Endothelial cell of umbilical vein (primary cell): ENCODE measurements around the gene ARHGEF11. TPM values are rescaled to one million over a fixed set of nuclear protein-coding genes. Genes with fewer than 3 reads are reported as not detected.

ENCODE experiments used
- BruUV-seq: library from RNA; stranded (reverse); fragments of 400-500 nt; replicated peaks from 2 replicates; lab custom pipeline; 2021; lab: Mats Ljungman, UMichigan
- CTCF ChIA-PET: fragments of 300-600, 350-600 bp; sonication (Branson Sonifier 250); formaldehyde crosslinking; loops from one replicate; lab custom pipeline; 2021; ENCODE audit warnings: antibody characterized with exemption, inconsistent platforms; lab: Charles Lee
- POLR2A ChIA-PET: fragments of 300-600, 350-600 bp; sonication (Branson Sonifier 250); formaldehyde crosslinking; loops from one replicate; lab custom pipeline; 2021; ENCODE audit warnings: antibody characterized with exemption, inconsistent platforms; lab: Charles Lee
- DNase-seq: peaks from one replicate; pipeline ENCODE4 v3.0.0-alpha.2; 2011; ENCODE audit warnings: low read depth, low spot score
- FAIRE-seq: peaks from 2 replicates; lab custom pipeline; 2011; peaks lifted over from hg19 to GRCh38; lab: Jason Lieb, UNC
- H2AFZ ChIP-seq: 2 replicates; pipeline ENCODE4 v1.6.0; 2012; ENCODE audit warnings: low read depth, low read length, control low read depth, inconsistent platforms
- H3K27ac ChIP-seq: 2 replicates; pipeline ENCODE4 v1.5.1; 2011; ENCODE audit warnings: low read depth, mild to moderate bottlenecking, control low read depth, low read length, moderate library complexity; ENCODE audit not compliant: insufficient read depth
- H3K27me3 ChIP-seq, 2 experiments: 2 replicates each; pipeline versions ENCODE4 v1.6.0 to v1.6.1; 2011; ENCODE audit warnings: low read length in 2 of 2, mixed read lengths in 1 of 2; ENCODE audit not compliant: control insufficient read depth in 2 of 2, insufficient read depth in 2 of 2
- H3K36me3 ChIP-seq, 2 experiments: 2 replicates in 1 of 2; 3 replicates in 1 of 2; pipeline ENCODE4 v1.5.1; 2011; ENCODE audit warnings: low read length in 2 of 2, mild to moderate bottlenecking in 1 of 2, moderate library complexity in 1 of 2; ENCODE audit not compliant: control insufficient read depth in 2 of 2, insufficient read depth in 2 of 2; ENCODE audit errors: extremely low read depth in 1 of 2
- H3K4me1 ChIP-seq: 3 replicates; pipeline ENCODE4 v1.5.1; 2011; ENCODE audit warnings: mild to moderate bottlenecking, low read length; ENCODE audit not compliant: control insufficient read depth, insufficient read depth; ENCODE audit errors: extremely low read depth
- H3K4me2 ChIP-seq: 2 replicates; pipeline ENCODE4 v1.6.1; 2011; ENCODE audit warnings: low read length, control low read depth, mixed read lengths; ENCODE audit not compliant: insufficient read depth
- H3K4me3 ChIP-seq, 3 experiments: fragments of 200-600 bp in 1 of 3; sonication (generic), shearing (Covaris generic) in 1 of 3; replicated peaks in 1 of 3; 2 replicates each; pipeline ENCODE4 v1.5.1; 2011 to 2016; ENCODE audit warnings: control low read depth in 3 of 3, low read length in 3 of 3, mild to moderate bottlenecking in 2 of 3, inconsistent platforms in 1 of 3, low read depth in 1 of 3, moderate library complexity in 1 of 3; ENCODE audit not compliant: insufficient read depth in 1 of 3
- H3K79me2 ChIP-seq: 2 replicates; pipeline ENCODE4 v1.6.0; 2012; ENCODE audit warnings: low read length, inconsistent platforms; ENCODE audit not compliant: control insufficient read depth, insufficient read depth
- H3K9ac ChIP-seq: replicated peaks from 2 replicates; pipeline ENCODE3; 2011; ENCODE audit warnings: low read length, control low read depth; ENCODE audit not compliant: insufficient read depth; ENCODE audit errors: extremely low read depth
- H3K9me1 ChIP-seq: replicated peaks from 3 replicates; pipeline ENCODE4 v1.6.0; 2011; ENCODE audit warnings: mild to moderate bottlenecking, low read length; ENCODE audit not compliant: control insufficient read depth, insufficient read depth; ENCODE audit errors: extremely low read depth
- H3K9me3 ChIP-seq: replicated peaks from 2 replicates; pipeline ENCODE4 v1.5.1; 2012; ENCODE audit warnings: low read length, inconsistent platforms; ENCODE audit not compliant: control insufficient read depth, insufficient read depth
- H4K20me1 ChIP-seq: replicated peaks from 2 replicates; pipeline ENCODE3; 2011; ENCODE audit warnings: mild to moderate bottlenecking, low read length; ENCODE audit not compliant: control insufficient read depth, insufficient read depth; ENCODE audit errors: extremely low read depth
- EZH2 ChIP-seq: IDR thresholded peaks from 2 replicates; pipeline ENCODE4 v1.6.1; 2012; ENCODE audit warnings: borderline replicate concordance, low read depth, mild to moderate bottlenecking, moderate library complexity, low read length, inconsistent platforms; ENCODE audit not compliant: severe bottlenecking
- FOS ChIP-seq: IDR thresholded peaks from 2 replicates; pipeline ENCODE4 v1.6.1; 2011; ENCODE audit warnings: mild to moderate bottlenecking, low read length, moderate library complexity, borderline replicate concordance; ENCODE audit not compliant: insufficient read depth
- GATA2 ChIP-seq: IDR thresholded peaks from 2 replicates; pipeline ENCODE4 v1.7.0; 2011; ENCODE audit warnings: low read depth, mild to moderate bottlenecking, moderate library complexity, mixed read lengths, low read length; ENCODE audit not compliant: insufficient read length, insufficient read depth
- JUN ChIP-seq: IDR thresholded peaks from 2 replicates; pipeline ENCODE4 v1.6.1; 2011; ENCODE audit warnings: borderline replicate concordance, low read depth; ENCODE audit not compliant: insufficient read length, insufficient read depth
- MYC ChIP-seq: IDR thresholded peaks from one replicate; pipeline ENCODE4 v1.6.1; 2011; ENCODE audit warnings: mild to moderate bottlenecking, low read depth, low read length
- POLR2A ChIP-seq: IDR thresholded peaks from 2 replicates; pipeline ENCODE4 v1.6.1; 2012; ENCODE audit warnings: low read depth, mild to moderate bottlenecking, control low read depth, low read length
- POLR2AphosphoS5 ChIP-seq: IDR thresholded peaks from 2 replicates; pipeline ENCODE4 v1.6.1; 2012; ENCODE audit warnings: low read depth, mild to moderate bottlenecking, control low read depth, low read length, moderate library complexity; ENCODE audit not compliant: insufficient read depth
- dilution Hi-C: fragments of 300-500 bp; cut with MboI; formaldehyde crosslinking; loops from one replicate; pipeline ENCODE4 v1.15.0; 2019; ENCODE audit warnings: low sequenced_read_pairs; ENCODE audit not compliant: extremely low pct_ligation_motif_present
- intact Hi-C: fragments of 100-400 bp; cut with micrococcal nuclease; formaldehyde crosslinking; loops from one replicate; pipeline ENCODE4 v1.10.0; 2022
- polyA plus RNA-seq, 4 experiments: library from polyadenylated mRNA; depleted of rRNA in 3 of 4; stranded (reverse) in 3 of 4; unstranded in 1 of 4; fragments of >200 nt; gene quantifications; 2 replicates each; pipeline versions ENCODE4 v1.2.1 to v1.2.3, GENCODE V29; 2011 to 2012; ENCODE audit warnings: missing spikeins in 1 of 4
- total RNA-seq: library from RNA; stranded (reverse); gene quantifications from 2 replicates; pipeline ENCODE4 v1.2.3, GENCODE V29; 2021
- TF ChIP-seq, protein P1 (sequence below): IDR thresholded peaks from 2 replicates; pipeline ENCODE4 v1.6.1; 2011; ENCODE audit not compliant: insufficient read depth, insufficient read length
- TF ChIP-seq, protein P2 (sequence below), 2 donors: IDR thresholded peaks; 1 replicate in 1 of 2; 2 replicates in 1 of 2; pipeline ENCODE4 v1.5.1; 2011; ENCODE audit warnings: low read length in 2 of 2, mild to moderate bottlenecking in 2 of 2, moderate library complexity in 2 of 2, control low read depth in 1 of 2, inconsistent platforms in 1 of 2, low read depth in 1 of 2; ENCODE audit not compliant: insufficient read depth in 1 of 2; ENCODE audit errors: extremely low read depth in 1 of 2

The ARHGEF11 gene
- total and polyA plus RNA-seq, 2 donors (not counting 3 experiments of a cell fraction or from before 2014, with no cell fraction given), result 18.2 to 28.0 TPM

DNA sequence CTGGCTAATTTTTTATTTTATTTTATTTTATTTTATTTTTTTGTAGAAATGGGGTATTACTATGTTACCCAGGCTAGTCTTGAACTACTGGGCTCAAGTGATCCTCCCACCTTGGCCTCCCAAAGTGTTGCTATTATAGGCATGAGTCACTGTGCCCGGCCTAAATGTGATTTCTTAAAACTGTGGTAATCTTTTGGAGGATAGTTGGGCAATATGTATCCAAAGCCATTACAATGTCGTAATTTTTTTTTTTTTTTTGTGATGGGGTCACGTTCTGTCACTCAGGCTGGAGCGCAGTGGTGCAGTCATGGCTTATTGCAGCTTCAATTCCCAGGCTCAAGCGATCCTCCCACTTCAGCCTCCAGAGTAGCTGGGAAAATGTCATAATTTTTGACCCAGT, 39.9 kb upstream of the ARHGEF11 start:
- H3K4me1 ChIP-seq, result no peaks in the 10 kb centered on the region
- DNase-seq (no peak), FAIRE-seq (no peak)
- no TSS peak for BruUV-seq
- H4K20me1 ChIP-seq, result no peaks in the 10 kb centered on the region
- intact Hi-C loops (no loop called here), dilution Hi-C loops (no loop called here)
- TF ChIP-seq POLR2A (no peak), POLR2AphosphoS5 (no peak), JUN (no peak), FOS (no peak), GATA2 (no peak), MYC (no peak), EZH2 (no peak)
- TF ChIP-seq, protein P1, sequence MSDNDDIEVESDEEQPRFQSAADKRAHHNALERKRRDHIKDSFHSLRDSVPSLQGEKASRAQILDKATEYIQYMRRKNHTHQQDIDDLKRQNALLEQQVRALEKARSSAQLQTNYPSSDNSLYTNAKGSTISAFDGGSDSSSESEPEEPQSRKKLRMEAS, result no peak
- TF ChIP-seq, protein P2, sequence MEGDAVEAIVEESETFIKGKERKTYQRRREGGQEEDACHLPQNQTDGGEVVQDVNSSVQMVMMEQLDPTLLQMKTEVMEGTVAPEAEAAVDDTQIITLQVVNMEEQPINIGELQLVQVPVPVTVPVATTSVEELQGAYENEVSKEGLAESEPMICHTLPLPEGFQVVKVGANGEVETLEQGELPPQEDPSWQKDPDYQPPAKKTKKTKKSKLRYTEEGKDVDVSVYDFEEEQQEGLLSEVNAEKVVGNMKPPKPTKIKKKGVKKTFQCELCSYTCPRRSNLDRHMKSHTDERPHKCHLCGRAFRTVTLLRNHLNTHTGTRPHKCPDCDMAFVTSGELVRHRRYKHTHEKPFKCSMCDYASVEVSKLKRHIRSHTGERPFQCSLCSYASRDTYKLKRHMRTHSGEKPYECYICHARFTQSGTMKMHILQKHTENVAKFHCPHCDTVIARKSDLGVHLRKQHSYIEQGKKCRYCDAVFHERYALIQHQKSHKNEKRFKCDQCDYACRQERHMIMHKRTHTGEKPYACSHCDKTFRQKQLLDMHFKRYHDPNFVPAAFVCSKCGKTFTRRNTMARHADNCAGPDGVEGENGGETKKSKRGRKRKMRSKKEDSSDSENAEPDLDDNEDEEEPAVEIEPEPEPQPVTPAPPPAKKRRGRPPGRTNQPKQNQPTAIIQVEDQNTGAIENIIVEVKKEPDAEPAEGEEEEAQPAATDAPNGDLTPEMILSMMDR (IDR thresholded peaks at IDR 0.05; ENCODE audit: extremely low read depth in 1 of 2, insufficient read depth in 1 of 2, low read depth in 1 of 2, low read length in 2 of 2), result no peak
- ChIA-PET CTCF (interaction anchor here (1.0 to 3.1 kb wide), 3 partner anchors 11 to 72 kb away, joined by 3 to 11 read pairs (median 4); no protein-coding TSS in a partner anchor), POLR2A (no interaction called here)
- H3K9me1 ChIP-seq, result no peaks in the 10 kb centered on the region
- H3K9ac ChIP-seq, result no peak overlapping the region
- no peaks in the 10 kb centered on the region for H3K36me3 ChIP-seq
- H2AFZ ChIP-seq, result no peak overlapping the region
- H3K9me3 ChIP-seq, result no peaks in the 10 kb centered on the region
- no peaks in the 10 kb centered on the region for H3K79me2 ChIP-seq
- H3K27me3 ChIP-seq, result peaks cover 2% of the 10 kb centered on the region in 2 experiments
- no peak overlapping the region for H3K27ac ChIP-seq
- H3K4me2 ChIP-seq, result no peak overlapping the region
- H3K4me3 ChIP-seq, result no peak overlapping the region
